Activated CD4-positive, alpha-beta T cell treated with anti-CD3 and anti-CD28 coated beads for 36 hours (primary cell): ENCODE measurements around the gene TLR2. TPM values are rescaled to one million over a fixed set of nuclear protein-coding genes. Genes with fewer than 3 reads are reported as not detected.

Source experiments
- total RNA-seq, 2 experiments: library from RNA; stranded (reverse); gene quantifications; one replicate each; pipeline ENCODE4 v1.2.3, GENCODE V29; 2021

Gene TLR2
- total RNA-seq, 2 experiments from 2014 or later: 1.3 to 2.0 TPM

Other genes starting within 250 kb of the TLR2 start
- 10 to 100 TPM; 45.8 to 45.9 TPM for gene TMEM131L, start 217.9 kb upstream of the TLR2 start, total RNA-seq
- gene RNF175, start 75.7 kb downstream of the TLR2 start, total RNA-seq: under 1 TPM; 0.26 to 0.57 TPM
- gene SFRP2, start 104.8 kb downstream of the TLR2 start, total RNA-seq: not detected